Body of pancreas (tissue), 4 donors: ENCODE data around the gene DGCR8. TPM values are rescaled to one million over a fixed set of nuclear protein-coding genes. Genes with fewer than 3 reads are reported as not detected.

ENCODE experiments used
- ATAC-seq: fragments of 150-250 bp; one replicate; pipeline ENCODE4 v1.9.1; 2016
- DNase-seq, 4 donors: peaks; one replicate each; pipeline ENCODE4 v3.0.0-alpha.2; 2019
- H3K27ac ChIP-seq, 4 donors: fragments of 200-600 bp; sonication (generic); 1 replicate in 3 of 4; 2 replicates in 1 of 4; pipeline versions ENCODE4 v1.5.1 to v1.6.1; 2016 to 2019; ENCODE audit warnings: mild to moderate bottlenecking in 1 of 4, mixed read lengths in 1 of 4, moderate library complexity in 1 of 4
- H3K27me3 ChIP-seq, 2 donors: fragments of 200-600 bp; sonication (generic); one replicate each; pipeline ENCODE4 v1.6.0; 2016; ENCODE audit warnings: mild to moderate bottlenecking in 1 of 2
- H3K36me3 ChIP-seq, 2 donors: fragments of 200-600 bp; sonication (generic); replicated peaks in 1 of 2; 2 replicates each; pipeline ENCODE4 v1.5.1; 2016; ENCODE audit warnings: low read depth in 2 of 2; ENCODE audit not compliant: insufficient read depth in 1 of 2
- H3K4me1 ChIP-seq: fragments of 200-600 bp; sonication (generic); one replicate; pipeline ENCODE4 v1.6.0; 2016
- H3K4me3 ChIP-seq, 2 donors: fragments of 200-600 bp; sonication (generic); 1 replicate in 1 of 2; 2 replicates in 1 of 2; pipeline ENCODE4 v1.5.1; 2016 to 2019
- H3K9me3 ChIP-seq, 3 donors: fragments of 200-600 bp; sonication (generic); 1 replicate in 2 of 3; 2 replicates in 1 of 3; pipeline ENCODE4 v1.5.1; 2016
- POLR2A ChIP-seq, 3 donors: fragments of 450-650 bp; IDR thresholded peaks; one replicate each; pipeline ENCODE4 v1.6.1; 2016; ENCODE audit warnings: antibody characterized with exemption in 3 of 3, mild to moderate bottlenecking in 2 of 3
- WGBS, 2 donors: methylation state at CpG; one replicate each; pipeline ENCODE4 v1.1.5; 2017; 5-methylcytosine and 5-hydroxymethylcytosine counted together
- intact Hi-C: fragments of 100-400 bp; cut with DNase I; formaldehyde crosslinking; loops from one replicate; pipeline ENCODE4 v1.15.1; 2023
- total RNA-seq, 2 donors: library from RNA; depleted of rRNA; stranded (reverse); fragments of >200 nt; gene quantifications; one replicate each; pipeline ENCODE4 v1.1.0, GENCODE V29; 2016
- TF ChIP-seq, protein P1 (sequence below), 7 experiments: fragments of 450-650 bp in 4 of 7; fragments of 200-600 bp in 3 of 7; sonication (generic) in 3 of 7; IDR thresholded peaks; one replicate each; pipeline ENCODE4 v1.5.1; 2016 to 2019; ENCODE audit warnings: antibody characterized with exemption in 7 of 7

Gene DGCR8
- total RNA-seq, 2 donors from 2014 or later, result 25.7 to 53.4 TPM

GRCh38 chr22:20111045-20111688 is 31.1 kb downstream of the DGCR8 start:
- H3K4me3 ChIP-seq, result no peak overlapping the region
- peak overlapping the region in 3 of 4 donors; percentile 67 to 72 (median 70) for H3K27ac ChIP-seq
- peaks cover 47% of the 10 kb centered on the region for H3K4me1 ChIP-seq
- DNase-seq, result no peak
- H3K27me3 ChIP-seq, result no peaks in the 10 kb centered on the region
- intact Hi-C loops, result no loop called here
- ATAC-seq, result no peak
- no peak for TF ChIP-seq POLR2A (IDR thresholded peaks at IDR 0.05)
- TF ChIP-seq, protein P1, sequence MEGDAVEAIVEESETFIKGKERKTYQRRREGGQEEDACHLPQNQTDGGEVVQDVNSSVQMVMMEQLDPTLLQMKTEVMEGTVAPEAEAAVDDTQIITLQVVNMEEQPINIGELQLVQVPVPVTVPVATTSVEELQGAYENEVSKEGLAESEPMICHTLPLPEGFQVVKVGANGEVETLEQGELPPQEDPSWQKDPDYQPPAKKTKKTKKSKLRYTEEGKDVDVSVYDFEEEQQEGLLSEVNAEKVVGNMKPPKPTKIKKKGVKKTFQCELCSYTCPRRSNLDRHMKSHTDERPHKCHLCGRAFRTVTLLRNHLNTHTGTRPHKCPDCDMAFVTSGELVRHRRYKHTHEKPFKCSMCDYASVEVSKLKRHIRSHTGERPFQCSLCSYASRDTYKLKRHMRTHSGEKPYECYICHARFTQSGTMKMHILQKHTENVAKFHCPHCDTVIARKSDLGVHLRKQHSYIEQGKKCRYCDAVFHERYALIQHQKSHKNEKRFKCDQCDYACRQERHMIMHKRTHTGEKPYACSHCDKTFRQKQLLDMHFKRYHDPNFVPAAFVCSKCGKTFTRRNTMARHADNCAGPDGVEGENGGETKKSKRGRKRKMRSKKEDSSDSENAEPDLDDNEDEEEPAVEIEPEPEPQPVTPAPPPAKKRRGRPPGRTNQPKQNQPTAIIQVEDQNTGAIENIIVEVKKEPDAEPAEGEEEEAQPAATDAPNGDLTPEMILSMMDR (IDR thresholded peaks at IDR 0.05), result peak in 4 of 7 experiments; percentile 8 to 32 (median 25)
- H3K9me3 ChIP-seq, result no peaks in the 10 kb centered on the region
- 47 to 58% methylated on average over 8 to 14 of the region's 14 CpGs for WGBS, 2 donors
- H3K36me3 ChIP-seq, result peaks cover 0 to 28% of the 10 kb centered on the region in 2 donors

DNA sequence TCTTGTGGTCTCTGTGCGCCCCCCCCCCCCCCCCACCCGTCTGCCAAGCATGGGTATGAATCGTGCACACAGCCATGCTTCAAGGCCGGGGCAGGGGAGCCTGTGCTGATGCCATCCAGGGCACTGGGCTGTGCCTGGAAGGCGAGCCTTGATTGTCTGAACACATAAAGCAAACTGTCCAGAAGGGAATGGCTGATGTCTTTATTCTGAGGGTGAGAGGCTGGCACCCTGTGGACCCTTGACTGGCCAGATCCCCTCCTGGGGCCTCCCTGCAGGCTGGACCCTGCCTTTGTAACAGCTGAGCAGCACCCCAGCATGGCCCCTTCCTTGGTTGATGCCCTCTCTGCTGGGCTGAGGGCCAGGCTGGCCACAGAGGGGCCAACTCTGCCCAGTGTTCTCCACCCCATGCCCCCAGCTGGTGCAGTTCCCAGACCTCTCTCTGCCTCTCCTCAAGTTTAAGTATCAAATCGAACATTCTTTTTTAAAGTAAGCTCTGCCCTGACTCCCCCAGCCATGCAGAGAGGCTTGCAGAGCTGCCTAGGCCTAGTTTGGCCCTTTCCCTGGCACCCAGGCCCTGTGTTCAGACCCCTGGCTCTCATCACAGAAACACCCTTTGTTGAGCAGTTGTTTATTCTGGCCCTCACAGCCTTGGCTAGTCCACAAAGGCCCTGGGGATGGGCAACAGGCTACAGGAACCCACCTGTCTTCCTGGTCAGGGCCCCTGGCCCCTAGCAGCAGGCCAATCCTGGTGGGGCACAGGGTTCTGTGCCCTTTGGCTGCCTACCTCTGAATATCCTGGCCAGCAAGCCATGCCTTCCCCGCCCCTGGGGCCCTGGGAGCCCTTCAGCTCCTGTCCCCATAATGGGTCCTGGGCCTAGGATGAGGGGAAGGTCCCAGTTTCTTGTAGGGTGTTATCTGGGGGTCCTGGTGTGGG is 31.9 kb downstream of the DGCR8 start:
- DNase-seq (peak in 3 of 4 donors; percentile 60 to 74 (median 74)), ATAC-seq (peak; percentile 10)
- Histone ChIP-seq H3K27ac (peak overlapping the region; percentile 59 to 72 (median 68)), H3K4me1 (peaks cover 50% of the 10 kb centered on the region), H3K36me3 (peaks cover 0 to 20% of the 10 kb centered on the region in 2 donors), H3K4me3 (no peak overlapping the region), H3K9me3 (no peaks in the 10 kb centered on the region), H3K27me3 (no peaks in the 10 kb centered on the region)
- WGBS, 2 donors, result 32 to 44% methylated on average over 4 to 7 of the region's 7 CpGs
- intact Hi-C loops, result no loop called here
- TF ChIP-seq POLR2A (IDR thresholded peaks at IDR 0.05), result no peak
- TF ChIP-seq, protein P1 (IDR thresholded peaks at IDR 0.05), result no peak

- Histone ChIP-seq H3K9me3 (no peaks in the 10 kb centered on the region), H3K36me3 (peaks cover 0 to 13% of the 10 kb centered on the region in 2 donors), H3K27ac (peak overlapping the region; percentile 59 to 72 (median 68)), H3K4me1 (peaks cover 50% of the 10 kb centered on the region), H3K27me3 (no peaks in the 10 kb centered on the region), H3K4me3 (no peak overlapping the region)
- ATAC-seq (no peak), DNase-seq (no peak)
- no peak for TF ChIP-seq POLR2A (IDR thresholded peaks at IDR 0.05)
- TF ChIP-seq, protein P1 (IDR thresholded peaks at IDR 0.05), result no peak
- intact Hi-C loops, result no loop called here
- 86 to 89% methylated on average over 11 to 24 of the region's 26 CpGs for WGBS, 2 donors
Observed at GRCh38 chr22:20112623-20113511, 32.8 kb downstream of the DGCR8 start.

GRCh38 chr22:20113551-20114310 is 33.7 kb downstream of the DGCR8 start:
- WGBS, 2 donors, result 88 to 91% methylated on average over 13 to 19 of the region's 19 CpGs
- Histone ChIP-seq H3K27ac (peak overlapping the region in 2 of 4 donors; percentile 4 to 70), H3K9me3 (no peaks in the 10 kb centered on the region), H3K36me3 (peaks cover 0 to 10% of the 10 kb centered on the region in 2 donors), H3K4me1 (peaks cover 55% of the 10 kb centered on the region), H3K27me3 (no peaks in the 10 kb centered on the region), H3K4me3 (no peak overlapping the region)
- no peak for ATAC-seq
- TF ChIP-seq, protein P1 (IDR thresholded peaks at IDR 0.05), result no peak
- no peak for TF ChIP-seq POLR2A (IDR thresholded peaks at IDR 0.05)
- peak in 1 of 4 donors; percentile 4 for DNase-seq
- intact Hi-C loops, result no loop called here
